COLO668 (cell line): Measurements from ENCODE around the gene GABRA6.

Source experiments
- DNase-seq: peaks from one replicate; lab custom pipeline; 2025; ENCODE audit not compliant: unreplicated experiment; lab: John Stamatoyannopoulos, UW

Gene GABRA6

DNA sequence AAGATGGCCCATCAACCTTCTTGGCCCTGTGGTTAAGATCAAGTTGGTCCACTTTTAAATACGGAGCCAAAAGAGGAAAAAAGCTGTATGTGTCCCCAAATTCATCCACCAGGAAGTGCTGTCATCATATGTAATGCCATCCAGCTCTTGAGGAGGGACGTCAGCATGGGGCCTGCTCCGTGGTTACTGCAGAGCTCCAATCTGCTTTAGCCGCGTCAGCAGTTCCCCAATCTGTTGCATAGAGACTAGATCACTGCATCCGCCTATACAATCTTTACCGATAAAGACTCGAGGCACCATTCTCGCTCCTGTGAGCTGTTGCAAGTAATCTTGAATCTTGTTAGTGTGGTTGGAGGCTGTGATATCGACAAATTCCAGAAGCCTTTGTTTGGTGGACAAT is 65.7 kb downstream of the GABRA6 start:
- no peak for DNase-seq
